Nephron (organoid): ENCODE data around the gene TLL2.
A peak's percentile ranks its signal among the peaks of the same experiment; 100 is the strongest.

Experiments used
- H3K27ac Mint-ChIP-seq, 3 experiments: 2 replicates each; pipeline ENCODE4 v1.8.0; 2020; ENCODE audit warnings: mixed read lengths in 3 of 3, mild to moderate bottlenecking in 2 of 3, moderate library complexity in 1 of 3
- H3K27me3 Mint-ChIP-seq: 2 replicates; pipeline ENCODE4 v1.8.0; 2021; ENCODE audit warnings: low read depth, mild to moderate bottlenecking, moderate library complexity, mixed read lengths
- H3K36me3 Mint-ChIP-seq: 2 replicates; pipeline ENCODE4 v1.8.0; 2020; ENCODE audit warnings: low read depth, mixed read lengths
- H3K4me1 Mint-ChIP-seq: 2 replicates; pipeline ENCODE4 v1.8.0; 2020; ENCODE audit warnings: mixed read lengths
- H3K4me3 Mint-ChIP-seq, 3 experiments: 2 replicates each; pipeline ENCODE4 v1.8.0; 2020; ENCODE audit warnings: mild to moderate bottlenecking in 3 of 3, mixed read lengths in 3 of 3, moderate library complexity in 2 of 3
- H3K9me3 Mint-ChIP-seq: 2 replicates; pipeline ENCODE4 v1.8.0; 2020; ENCODE audit warnings: mixed read lengths
- CTCF ChIP-seq, 3 experiments: fragments of 200-600 bp; sonication (generic); IDR thresholded peaks; one replicate each; pipeline ENCODE4 v1.5.0; 2021; ENCODE audit warnings: antibody characterized with exemption in 3 of 3; ENCODE audit not compliant: unreplicated experiment in 3 of 3

TLL2 gene

GRCh38 chr10:96470116-96470743, 43.5 kb downstream of the TLL2 start:
- Mint-ChIP-seq H3K27me3 (peaks cover 51% of the 10 kb centered on the region), H3K4me3 (no peak overlapping the region), H3K36me3 (no peaks in the 10 kb centered on the region), H3K9me3 (no peaks in the 10 kb centered on the region), H3K27ac (no peak overlapping the region), H3K4me1 (peaks cover 11% of the 10 kb centered on the region)
- TF ChIP-seq CTCF (IDR thresholded peaks at IDR 0.05; ENCODE audit: unreplicated experiment in 3 of 3): peak; percentile 31 to 46 (median 43)

- Mint-ChIP-seq H3K27ac (peak overlapping the region in 2 of 3 experiments; percentile 11 to 43), H3K4me1 (peaks cover 11% of the 10 kb centered on the region), H3K27me3 (peaks cover 43% of the 10 kb centered on the region), H3K4me3 (no peak overlapping the region), H3K36me3 (no peaks in the 10 kb centered on the region), H3K9me3 (no peaks in the 10 kb centered on the region)
- no peak for TF ChIP-seq CTCF (IDR thresholded peaks at IDR 0.05; ENCODE audit: unreplicated experiment in 3 of 3)
Measured at GRCh38 chr10:96468845-96469244, 44.9 kb downstream of the TLL2 start.

GRCh38 chr10:96465599-96465998, 48.1 kb downstream of the TLL2 start:
- TF ChIP-seq CTCF (IDR thresholded peaks at IDR 0.05; ENCODE audit: unreplicated experiment in 3 of 3): no peak
- H3K4me1 Mint-ChIP-seq: peaks cover 11% of the 10 kb centered on the region
- no peaks in the 10 kb centered on the region for H3K36me3 Mint-ChIP-seq
- peaks cover 53% of the 10 kb centered on the region for H3K27me3 Mint-ChIP-seq
- H3K9me3 Mint-ChIP-seq: peaks cover 6% of the 10 kb centered on the region
- no peak overlapping the region for H3K27ac Mint-ChIP-seq
- no peak overlapping the region for H3K4me3 Mint-ChIP-seq

GRCh38 chr10:96463562-96463961, 50.2 kb downstream of the TLL2 start:
- Mint-ChIP-seq H3K4me1 (peaks cover 1% of the 10 kb centered on the region), H3K9me3 (peaks cover 10% of the 10 kb centered on the region), H3K4me3 (no peak overlapping the region), H3K27me3 (peaks cover 48% of the 10 kb centered on the region), H3K36me3 (no peaks in the 10 kb centered on the region), H3K27ac (no peak overlapping the region)
- no peak for TF ChIP-seq CTCF (IDR thresholded peaks at IDR 0.05; ENCODE audit: unreplicated experiment in 3 of 3)

GRCh38 chr10:96462606-96463151, 51.0 kb downstream of the TLL2 start:
- no peaks in the 10 kb centered on the region for H3K4me1 Mint-ChIP-seq
- no peak overlapping the region for H3K27ac Mint-ChIP-seq
- H3K36me3 Mint-ChIP-seq: no peaks in the 10 kb centered on the region
- H3K4me3 Mint-ChIP-seq: no peak overlapping the region
- TF ChIP-seq CTCF (IDR thresholded peaks at IDR 0.05; ENCODE audit: unreplicated experiment in 3 of 3): no peak
- peaks cover 10% of the 10 kb centered on the region for H3K9me3 Mint-ChIP-seq
- H3K27me3 Mint-ChIP-seq: peaks cover 52% of the 10 kb centered on the region

- Mint-ChIP-seq H3K27ac (no peak overlapping the region), H3K36me3 (no peaks in the 10 kb centered on the region), H3K27me3 (peaks cover 46% of the 10 kb centered on the region), H3K9me3 (peaks cover 10% of the 10 kb centered on the region), H3K4me1 (no peaks in the 10 kb centered on the region), H3K4me3 (no peak overlapping the region)
- TF ChIP-seq CTCF (IDR thresholded peaks at IDR 0.05; ENCODE audit: unreplicated experiment in 3 of 3): no peak
Measured at GRCh38 chr10:96460316-96460715, 53.4 kb downstream of the TLL2 start.
